Caco-2 (cell line): ENCODE measurements around the gene ZFC3H1. TPM values are rescaled to one million over a fixed set of nuclear protein-coding genes. Genes with fewer than 3 reads are reported as not detected.

ENCODE experiments used
- BruUV-seq: library from RNA; stranded (reverse); fragments of 400-500 nt; replicated peaks from 2 replicates; lab custom pipeline; 2021; lab: Mats Ljungman, UMichigan
- CTCF ChIA-PET: fragments of 300-600 bp; sonication (Branson Sonifier 250); formaldehyde crosslinking; loops from one replicate; lab custom pipeline; 2022; ENCODE audit warnings: antibody characterized with exemption; lab: Charles Lee
- POLR2A ChIA-PET: fragments of 300-600 bp; sonication (Branson Sonifier 250); formaldehyde crosslinking; loops from one replicate; lab custom pipeline; 2022; ENCODE audit warnings: antibody characterized with exemption; lab: Charles Lee
- DNase-seq, 2 experiments: peaks; one replicate each; pipeline versions ENCODE4 v3.0.0 to v3.0.0-alpha.2; 2020 to 2022
- H3K27me3 ChIP-seq: replicated peaks from 2 replicates; pipeline ENCODE4 v1.6.0; 2011; ENCODE audit warnings: low read length; ENCODE audit not compliant: control insufficient read depth, insufficient read depth
- H3K36me3 ChIP-seq: 2 replicates; pipeline ENCODE4 v1.5.1; 2011; ENCODE audit warnings: low read length; ENCODE audit not compliant: control insufficient read depth, insufficient read depth
- H3K4me1 ChIP-seq: fragments of 250-450 bp; sonication (Bioruptor Pico); 2 replicates; pipeline ENCODE4 v1.5.1; 2020; ENCODE audit warnings: mild to moderate bottlenecking
- H3K4me3 ChIP-seq: 2 replicates; pipeline ENCODE4 v1.5.1; 2011; ENCODE audit warnings: low read depth, mild to moderate bottlenecking, control low read depth, low read length
- H3K9me3 ChIP-seq: fragments of 250-450 bp; sonication (Bioruptor Pico); 2 replicates; pipeline ENCODE4 v1.5.1; 2020; ENCODE audit warnings: mild to moderate bottlenecking, moderate library complexity
- H3K27ac Mint-ChIP-seq: one replicate; pipeline ENCODE4 v1.8.0; 2022; ENCODE audit warnings: mixed read lengths; ENCODE audit not compliant: unreplicated experiment
- H3K27me3 Mint-ChIP-seq: one replicate; pipeline ENCODE4 v1.8.0; 2022; ENCODE audit warnings: mixed read lengths; ENCODE audit not compliant: insufficient read depth, unreplicated experiment
- H3K36me3 Mint-ChIP-seq: one replicate; pipeline ENCODE4 v1.8.0; 2022; ENCODE audit warnings: mild to moderate bottlenecking, mixed read lengths; ENCODE audit not compliant: insufficient read depth, unreplicated experiment
- H3K4me1 Mint-ChIP-seq: one replicate; pipeline ENCODE4 v1.8.0; 2022; ENCODE audit warnings: low read depth, mixed read lengths; ENCODE audit not compliant: unreplicated experiment
- H3K4me3 Mint-ChIP-seq: one replicate; pipeline ENCODE4 v1.8.0; 2022; ENCODE audit warnings: mild to moderate bottlenecking, moderate library complexity, mixed read lengths; ENCODE audit not compliant: unreplicated experiment
- H3K9me3 Mint-ChIP-seq: one replicate; pipeline ENCODE4 v1.8.0; 2022; ENCODE audit warnings: mixed read lengths; ENCODE audit not compliant: unreplicated experiment
- intact Hi-C: fragments of 100-400 bp; cut with micrococcal nuclease; formaldehyde crosslinking; loops from one replicate; pipeline ENCODE4 v1.10.0; 2022; ENCODE audit not compliant: unreplicated experiment
- total RNA-seq: library from RNA; stranded (reverse); gene quantifications from 2 replicates; pipeline ENCODE4 v1.2.3, GENCODE V29; 2022
- TF ChIP-seq, protein P1 (sequence below), 2 experiments: fragments of 200-600 bp in 1 of 2; IDR thresholded peaks; 1 replicate in 1 of 2; 2 replicates in 1 of 2; pipeline versions ENCODE4 v1.5.1 to v1.8.0; 2011 to 2022; ENCODE audit warnings: antibody characterized with exemption in 1 of 2, control low read depth in 1 of 2, inconsistent platforms in 1 of 2, low read depth in 1 of 2, low read length in 1 of 2, mild to moderate bottlenecking in 1 of 2, moderate library complexity in 1 of 2; ENCODE audit not compliant: insufficient read depth in 1 of 2, severe bottlenecking in 1 of 2, unreplicated experiment in 1 of 2

Gene ZFC3H1
- total RNA-seq, 1 experiment from 2014 or later = 48.7 TPM

DNA sequence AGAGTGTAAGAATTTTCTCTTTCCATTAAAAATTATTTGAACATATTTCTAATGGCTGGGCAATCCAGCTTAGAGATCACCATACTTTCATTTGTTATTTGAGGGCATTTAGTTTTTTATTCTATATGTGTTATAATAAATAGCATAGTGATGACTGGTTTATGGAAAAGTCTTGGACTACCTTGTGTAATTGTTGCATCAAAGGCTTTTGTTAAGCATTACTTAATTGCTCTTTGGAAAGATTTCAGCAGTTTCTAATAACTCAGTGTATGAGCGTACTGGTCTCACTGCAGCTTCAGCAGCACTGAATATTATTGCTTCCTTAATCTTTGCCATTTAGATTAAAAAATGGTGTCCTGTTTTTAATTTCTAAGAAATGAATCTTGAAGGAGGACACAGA, 45.0 kb upstream of the ZFC3H1 start:
- peaks cover 17% of the 10 kb centered on the region for H3K4me1 Mint-ChIP-seq
- no peaks in the 10 kb centered on the region for H3K27me3 Mint-ChIP-seq
- intact Hi-C loops = no loop called here
- POLR2A ChIA-PET = interaction anchor here (0.6 kb wide), 2 partner anchors 21 to 46 kb away, joined by 3 read pairs; partner anchors contain the start of gene RAB21
- TF ChIP-seq, protein P1, sequence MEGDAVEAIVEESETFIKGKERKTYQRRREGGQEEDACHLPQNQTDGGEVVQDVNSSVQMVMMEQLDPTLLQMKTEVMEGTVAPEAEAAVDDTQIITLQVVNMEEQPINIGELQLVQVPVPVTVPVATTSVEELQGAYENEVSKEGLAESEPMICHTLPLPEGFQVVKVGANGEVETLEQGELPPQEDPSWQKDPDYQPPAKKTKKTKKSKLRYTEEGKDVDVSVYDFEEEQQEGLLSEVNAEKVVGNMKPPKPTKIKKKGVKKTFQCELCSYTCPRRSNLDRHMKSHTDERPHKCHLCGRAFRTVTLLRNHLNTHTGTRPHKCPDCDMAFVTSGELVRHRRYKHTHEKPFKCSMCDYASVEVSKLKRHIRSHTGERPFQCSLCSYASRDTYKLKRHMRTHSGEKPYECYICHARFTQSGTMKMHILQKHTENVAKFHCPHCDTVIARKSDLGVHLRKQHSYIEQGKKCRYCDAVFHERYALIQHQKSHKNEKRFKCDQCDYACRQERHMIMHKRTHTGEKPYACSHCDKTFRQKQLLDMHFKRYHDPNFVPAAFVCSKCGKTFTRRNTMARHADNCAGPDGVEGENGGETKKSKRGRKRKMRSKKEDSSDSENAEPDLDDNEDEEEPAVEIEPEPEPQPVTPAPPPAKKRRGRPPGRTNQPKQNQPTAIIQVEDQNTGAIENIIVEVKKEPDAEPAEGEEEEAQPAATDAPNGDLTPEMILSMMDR (IDR thresholded peaks at IDR 0.05; ENCODE audit: insufficient read depth in 1 of 2, low read depth in 1 of 2, low read length in 1 of 2, severe bottlenecking in 1 of 2, unreplicated experiment in 1 of 2) = no peak
- H3K4me1 ChIP-seq = peaks cover 12% of the 10 kb centered on the region
- no peaks in the 10 kb centered on the region for H3K36me3 ChIP-seq
- CTCF ChIA-PET = no interaction called here
- H3K9me3 Mint-ChIP-seq = peaks cover 22% of the 10 kb centered on the region
- no peaks in the 10 kb centered on the region for H3K9me3 ChIP-seq
- no peaks in the 10 kb centered on the region for H3K27me3 ChIP-seq
- no peak for DNase-seq
- no peak overlapping the region for H3K4me3 ChIP-seq
- no peak overlapping the region for H3K4me3 Mint-ChIP-seq
- H3K36me3 Mint-ChIP-seq = peaks cover 11% of the 10 kb centered on the region
- H3K27ac Mint-ChIP-seq = no peak overlapping the region
- no TSS peak for BruUV-seq

GRCh38 chr12:71704920-71705319, 41.3 kb upstream of the ZFC3H1 start:
- Histone ChIP-seq H3K4me1 (peaks cover 3% of the 10 kb centered on the region; the same call in 1 of the 2 replicates), H3K4me3 (no peak overlapping the region), H3K27me3 (no peaks in the 10 kb centered on the region), H3K36me3 (no peaks in the 10 kb centered on the region; the same call in none of the 2 replicates), H3K9me3 (no peaks in the 10 kb centered on the region)
- H3K4me3 Mint-ChIP-seq = no peak overlapping the region
- ChIA-PET CTCF (no interaction called here), POLR2A (no interaction called here)
- no TSS peak for BruUV-seq
- H3K27ac Mint-ChIP-seq = no peak overlapping the region
- TF ChIP-seq, protein P1 (IDR thresholded peaks at IDR 0.05; ENCODE audit: insufficient read depth in 1 of 2, low read depth in 1 of 2, low read length in 1 of 2, severe bottlenecking in 1 of 2, unreplicated experiment in 1 of 2) = no peak
- H3K27me3 Mint-ChIP-seq = no peaks in the 10 kb centered on the region
- H3K4me1 Mint-ChIP-seq = peaks cover 4% of the 10 kb centered on the region
- H3K36me3 Mint-ChIP-seq = peaks cover 16% of the 10 kb centered on the region
- no peaks in the 10 kb centered on the region for H3K9me3 Mint-ChIP-seq
- DNase-seq = no peak
- intact Hi-C loops = no loop called here

GRCh38 chr12:71703206-71703605, 39.6 kb upstream of the ZFC3H1 start:
- no peak for DNase-seq
- no peaks in the 10 kb centered on the region for H3K27me3 ChIP-seq
- POLR2A ChIA-PET = no interaction called here
- TF ChIP-seq, protein P1 (IDR thresholded peaks at IDR 0.05; ENCODE audit: insufficient read depth in 1 of 2, low read depth in 1 of 2, low read length in 1 of 2, severe bottlenecking in 1 of 2, unreplicated experiment in 1 of 2) = no peak
- H3K4me3 ChIP-seq = no peak overlapping the region
- Mint-ChIP-seq H3K4me3 (no peak overlapping the region), H3K36me3 (peaks cover 16% of the 10 kb centered on the region), H3K4me1 (no peaks in the 10 kb centered on the region), H3K27me3 (no peaks in the 10 kb centered on the region), H3K27ac (no peak overlapping the region), H3K9me3 (no peaks in the 10 kb centered on the region)
- CTCF ChIA-PET = no interaction called here
- H3K36me3 ChIP-seq = no peaks in the 10 kb centered on the region; the same call in none of the 2 replicates
- H3K4me1 ChIP-seq = no peaks in the 10 kb centered on the region
- H3K9me3 ChIP-seq = no peaks in the 10 kb centered on the region
- BruUV-seq = no TSS peak
- intact Hi-C loops = no loop called here
